A549 (cell line): ENCODE results near the gene TCAIM.

Experiments
- JUN ChIP-seq, 2 experiments: fragments of >200 bp; sonication (Bioruptor Twin); formaldehyde crosslinking; IDR thresholded peaks; 2 replicates in 1 of 2; 3 replicates in 1 of 2; pipeline ENCODE4 v1.6.1; 2016 to 2017
- KDM1A ChIP-seq: fragments of 200-600 bp; sonication (generic); IDR thresholded peaks from 2 replicates; pipeline ENCODE4 v1.6.1; 2016; ENCODE audit warnings: low read depth, mild to moderate bottlenecking
- MAZ ChIP-seq: fragments of 150-350 bp; IDR thresholded peaks from 2 replicates; pipeline ENCODE4 v1.6.1; 2014; ENCODE audit warnings: antibody characterized with exemption, low read depth, low read length, borderline replicate concordance
- POLR2A ChIP-seq: IDR thresholded peaks from 2 replicates; pipeline ENCODE4 v1.6.1; 2012; ENCODE audit warnings: mild to moderate bottlenecking, low read length
- RCOR1 ChIP-seq: fragments of 150-350 bp; IDR thresholded peaks from 2 replicates; pipeline ENCODE4 v1.6.1; 2014; ENCODE audit warnings: antibody characterized with exemption, low read length, low read depth
- TF ChIP-seq, protein P1 (sequence below): fragments of >200 bp; sonication (Bioruptor Twin); formaldehyde crosslinking; IDR thresholded peaks from 3 replicates; pipeline ENCODE4 v1.5.1; 2016
- TF ChIP-seq, protein P2 (sequence below): fragments of 200-600 bp; sonication (generic); IDR thresholded peaks from 2 replicates; pipeline ENCODE4 v1.6.1; 2016; ENCODE audit warnings: antibody characterized with exemption, mild to moderate bottlenecking, moderate library complexity
- TF ChIP-seq, protein P3 (sequence below): IDR thresholded peaks from 2 replicates; pipeline ENCODE4 v1.6.1; 2012
- TF ChIP-seq, protein P4 (sequence below): IDR thresholded peaks from 2 replicates; pipeline ENCODE4 v1.6.1; 2012

DNA sequence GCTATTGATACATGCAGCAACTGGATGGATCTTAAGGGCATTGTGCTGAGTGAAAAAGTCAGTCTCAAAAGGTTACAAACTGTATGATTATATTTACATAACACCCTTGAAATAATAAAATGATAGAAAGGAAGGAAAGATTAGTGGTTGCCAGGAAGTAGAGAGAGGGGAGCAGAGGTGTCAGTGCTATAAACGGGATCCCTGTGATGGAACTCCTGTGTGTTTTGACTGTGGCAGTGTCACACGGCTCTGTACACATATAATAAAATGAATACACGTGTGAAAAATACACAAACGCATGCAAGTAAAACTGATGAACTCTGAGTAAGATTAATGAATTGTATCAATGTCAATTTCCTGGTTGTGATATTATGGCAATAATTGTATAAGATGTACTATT, 60.3 kb downstream of the TCAIM start:
- TF ChIP-seq POLR2A (no peak), RCOR1 (no peak), JUN (IDR thresholded peaks at IDR 0.05) (no peak), KDM1A (no peak), MAZ (no peak)
- TF ChIP-seq, protein P1, sequence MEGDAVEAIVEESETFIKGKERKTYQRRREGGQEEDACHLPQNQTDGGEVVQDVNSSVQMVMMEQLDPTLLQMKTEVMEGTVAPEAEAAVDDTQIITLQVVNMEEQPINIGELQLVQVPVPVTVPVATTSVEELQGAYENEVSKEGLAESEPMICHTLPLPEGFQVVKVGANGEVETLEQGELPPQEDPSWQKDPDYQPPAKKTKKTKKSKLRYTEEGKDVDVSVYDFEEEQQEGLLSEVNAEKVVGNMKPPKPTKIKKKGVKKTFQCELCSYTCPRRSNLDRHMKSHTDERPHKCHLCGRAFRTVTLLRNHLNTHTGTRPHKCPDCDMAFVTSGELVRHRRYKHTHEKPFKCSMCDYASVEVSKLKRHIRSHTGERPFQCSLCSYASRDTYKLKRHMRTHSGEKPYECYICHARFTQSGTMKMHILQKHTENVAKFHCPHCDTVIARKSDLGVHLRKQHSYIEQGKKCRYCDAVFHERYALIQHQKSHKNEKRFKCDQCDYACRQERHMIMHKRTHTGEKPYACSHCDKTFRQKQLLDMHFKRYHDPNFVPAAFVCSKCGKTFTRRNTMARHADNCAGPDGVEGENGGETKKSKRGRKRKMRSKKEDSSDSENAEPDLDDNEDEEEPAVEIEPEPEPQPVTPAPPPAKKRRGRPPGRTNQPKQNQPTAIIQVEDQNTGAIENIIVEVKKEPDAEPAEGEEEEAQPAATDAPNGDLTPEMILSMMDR = no peak
- TF ChIP-seq, protein P2, sequence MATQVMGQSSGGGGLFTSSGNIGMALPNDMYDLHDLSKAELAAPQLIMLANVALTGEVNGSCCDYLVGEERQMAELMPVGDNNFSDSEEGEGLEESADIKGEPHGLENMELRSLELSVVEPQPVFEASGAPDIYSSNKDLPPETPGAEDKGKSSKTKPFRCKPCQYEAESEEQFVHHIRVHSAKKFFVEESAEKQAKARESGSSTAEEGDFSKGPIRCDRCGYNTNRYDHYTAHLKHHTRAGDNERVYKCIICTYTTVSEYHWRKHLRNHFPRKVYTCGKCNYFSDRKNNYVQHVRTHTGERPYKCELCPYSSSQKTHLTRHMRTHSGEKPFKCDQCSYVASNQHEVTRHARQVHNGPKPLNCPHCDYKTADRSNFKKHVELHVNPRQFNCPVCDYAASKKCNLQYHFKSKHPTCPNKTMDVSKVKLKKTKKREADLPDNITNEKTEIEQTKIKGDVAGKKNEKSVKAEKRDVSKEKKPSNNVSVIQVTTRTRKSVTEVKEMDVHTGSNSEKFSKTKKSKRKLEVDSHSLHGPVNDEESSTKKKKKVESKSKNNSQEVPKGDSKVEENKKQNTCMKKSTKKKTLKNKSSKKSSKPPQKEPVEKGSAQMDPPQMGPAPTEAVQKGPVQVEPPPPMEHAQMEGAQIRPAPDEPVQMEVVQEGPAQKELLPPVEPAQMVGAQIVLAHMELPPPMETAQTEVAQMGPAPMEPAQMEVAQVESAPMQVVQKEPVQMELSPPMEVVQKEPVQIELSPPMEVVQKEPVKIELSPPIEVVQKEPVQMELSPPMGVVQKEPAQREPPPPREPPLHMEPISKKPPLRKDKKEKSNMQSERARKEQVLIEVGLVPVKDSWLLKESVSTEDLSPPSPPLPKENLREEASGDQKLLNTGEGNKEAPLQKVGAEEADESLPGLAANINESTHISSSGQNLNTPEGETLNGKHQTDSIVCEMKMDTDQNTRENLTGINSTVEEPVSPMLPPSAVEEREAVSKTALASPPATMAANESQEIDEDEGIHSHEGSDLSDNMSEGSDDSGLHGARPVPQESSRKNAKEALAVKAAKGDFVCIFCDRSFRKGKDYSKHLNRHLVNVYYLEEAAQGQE = no peak
- TF ChIP-seq, protein P3, sequence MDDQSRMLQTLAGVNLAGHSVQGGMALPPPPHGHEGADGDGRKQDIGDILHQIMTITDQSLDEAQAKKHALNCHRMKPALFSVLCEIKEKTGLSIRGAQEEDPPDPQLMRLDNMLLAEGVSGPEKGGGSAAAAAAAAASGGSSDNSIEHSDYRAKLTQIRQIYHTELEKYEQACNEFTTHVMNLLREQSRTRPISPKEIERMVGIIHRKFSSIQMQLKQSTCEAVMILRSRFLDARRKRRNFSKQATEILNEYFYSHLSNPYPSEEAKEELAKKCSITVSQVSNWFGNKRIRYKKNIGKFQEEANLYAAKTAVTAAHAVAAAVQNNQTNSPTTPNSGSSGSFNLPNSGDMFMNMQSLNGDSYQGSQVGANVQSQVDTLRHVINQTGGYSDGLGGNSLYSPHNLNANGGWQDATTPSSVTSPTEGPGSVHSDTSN = no peak
- TF ChIP-seq, protein P4, sequence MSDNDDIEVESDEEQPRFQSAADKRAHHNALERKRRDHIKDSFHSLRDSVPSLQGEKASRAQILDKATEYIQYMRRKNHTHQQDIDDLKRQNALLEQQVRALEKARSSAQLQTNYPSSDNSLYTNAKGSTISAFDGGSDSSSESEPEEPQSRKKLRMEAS = no peak
